HepG2 (cell line): ENCODE measurements around the gene SLC22A7. TPM values are rescaled to one million over a fixed set of nuclear protein-coding genes. Genes with fewer than 3 reads are reported as not detected.
A peak's percentile ranks its signal among the peaks of the same experiment; 100 is the strongest.

Source experiments
- ATF6 ChIP-seq: sonication (generic); formaldehyde crosslinking; conservative IDR thresholded peaks from 2 replicates; pipeline ENCODE4 v1.4.0; 2020; ENCODE audit warnings: missing genetic modification reagents
- ETV6 ChIP-seq: sonication (generic); formaldehyde crosslinking; conservative IDR thresholded peaks from 2 replicates; pipeline ENCODE4 v1.4.0; 2020; ENCODE audit warnings: missing genetic modification reagents
- FUBP1 ChIP-seq: sonication (generic); formaldehyde crosslinking; IDR thresholded peaks from 2 replicates; pipeline ENCODE4 v1.5.1; 2020; ENCODE audit warnings: missing genetic modification reagents, mild to moderate bottlenecking, borderline replicate concordance
- GATA4 ChIP-seq: sonication (generic); IDR thresholded peaks from 2 replicates; pipeline ENCODE4 v1.6.1; 2016; ENCODE audit warnings: antibody characterized with exemption, low read depth, borderline replicate concordance
- MLXIP ChIP-seq: sonication (generic); formaldehyde crosslinking; IDR thresholded peaks from 2 replicates; pipeline ENCODE4 v1.9.0; 2021; ENCODE audit warnings: missing genetic modification reagents, borderline replicate concordance
- NFE2 ChIP-seq: sonication (generic); formaldehyde crosslinking; IDR thresholded peaks from 2 replicates; pipeline ENCODE4 v1.4.0; 2020; ENCODE audit warnings: missing genetic modification reagents
- NFE2L1 ChIP-seq: sonication (generic); formaldehyde crosslinking; IDR thresholded peaks from 2 replicates; pipeline ENCODE4 v1.4.0; 2020; ENCODE audit warnings: missing genetic modification reagents, mild to moderate bottlenecking, borderline replicate concordance
- PITX1 ChIP-seq: sonication (generic); formaldehyde crosslinking; IDR thresholded peaks from 2 replicates; pipeline ENCODE4 v1.5.1; 2020; ENCODE audit warnings: mild to moderate bottlenecking, missing genetic modification reagents
- RCOR2 ChIP-seq: IDR thresholded peaks from 2 replicates; pipeline ENCODE4 v1.6.1; 2016; ENCODE audit warnings: missing biosample characterization, missing genetic modification reagents
- SIX1 ChIP-seq: sonication (generic); formaldehyde crosslinking; IDR thresholded peaks from 2 replicates; pipeline ENCODE4 v1.4.0; 2020; ENCODE audit warnings: missing genetic modification reagents, borderline replicate concordance
- TMF1 ChIP-seq: sonication (generic); formaldehyde crosslinking; IDR thresholded peaks from 2 replicates; pipeline ENCODE4 v1.8.1; 2022; ENCODE audit warnings: low read depth, missing genetic modification reagents
- ZBTB20 ChIP-seq: sonication (generic); formaldehyde crosslinking; IDR thresholded peaks from 2 replicates; pipeline ENCODE4 v1.8.1; 2023; ENCODE audit warnings: missing genetic modification reagents, low read depth, mild to moderate bottlenecking, borderline replicate concordance
- ZBTB42 ChIP-seq: sonication (generic); formaldehyde crosslinking; IDR thresholded peaks from 2 replicates; pipeline ENCODE4 v1.5.0; 2020; ENCODE audit warnings: mild to moderate bottlenecking, missing genetic modification reagents
- ZFP36L1 ChIP-seq: sonication (generic); formaldehyde crosslinking; IDR thresholded peaks from 2 replicates; pipeline ENCODE4 v1.8.0; 2022; ENCODE audit warnings: mild to moderate bottlenecking, missing genetic modification reagents, moderate library complexity
- ZFP41 ChIP-seq: sonication (generic); formaldehyde crosslinking; IDR thresholded peaks from 2 replicates; pipeline ENCODE4 v1.4.0; 2020; ENCODE audit warnings: mild to moderate bottlenecking, missing genetic modification reagents, borderline replicate concordance
- ZNF224 ChIP-seq: sonication (generic); formaldehyde crosslinking; IDR thresholded peaks from 2 replicates; pipeline ENCODE4 v1.5.0; 2020; ENCODE audit warnings: mild to moderate bottlenecking, missing genetic modification reagents
- ZNF329 ChIP-seq: sonication (generic); formaldehyde crosslinking; IDR thresholded peaks from 2 replicates; pipeline ENCODE4 v1.9.0; 2021; ENCODE audit warnings: low read depth, mild to moderate bottlenecking, missing genetic modification reagents
- ZNF343 ChIP-seq: sonication (generic); formaldehyde crosslinking; IDR thresholded peaks from 2 replicates; pipeline ENCODE4 v1.4.0; 2020; ENCODE audit warnings: mild to moderate bottlenecking, missing genetic modification reagents
- ZNF431 ChIP-seq: sonication (generic); formaldehyde crosslinking; IDR thresholded peaks from 2 replicates; pipeline ENCODE4 v1.9.0; 2022; ENCODE audit warnings: missing genetic modification reagents, low read depth, mild to moderate bottlenecking, borderline replicate concordance
- ZNF776 ChIP-seq: sonication (generic); formaldehyde crosslinking; IDR thresholded peaks from 2 replicates; pipeline ENCODE4 v1.4.0; 2020; ENCODE audit warnings: mild to moderate bottlenecking, missing genetic modification reagents
- ZNF839 ChIP-seq: sonication (generic); formaldehyde crosslinking; IDR thresholded peaks from 2 replicates; pipeline ENCODE4 v1.4.0; 2020; ENCODE audit warnings: missing genetic modification reagents, mild to moderate bottlenecking, borderline replicate concordance
- polyA plus RNA-seq, 8 experiments: library from polyadenylated mRNA; depleted of rRNA in 3 of 8; stranded (reverse) in 7 of 8; unstranded in 1 of 8; fragments of >200 nt; fragmentation: Illumina TruSeq in 4 of 8; extraction: Trizol in 4 of 8; gene quantifications; 2 replicates each; pipeline versions ENCODE4 v1.2.1 to v1.2.3, GENCODE V29; 2011 to 2016; ENCODE audit warnings: low read depth in 4 of 8, missing spikeins in 1 of 8, mixed read lengths in 1 of 8; ENCODE audit not compliant: insufficient read depth in 1 of 8
- total RNA-seq, 5 experiments: library from RNA; depleted of rRNA; stranded (reverse); fragments of >200 nt; fragmentation: Illumina TruSeq; extraction: Trizol; gene quantifications; 2 replicates each; pipeline ENCODE4 v1.2.3, GENCODE V29; 2016; ENCODE audit warnings: low read depth in 1 of 5
- TF ChIP-seq, protein P1 (sequence below): sonication (generic); formaldehyde crosslinking; IDR thresholded peaks from 2 replicates; pipeline ENCODE4 v1.5.0; 2020; ENCODE audit warnings: missing genetic modification reagents

The SLC22A7 gene
- total and polyA plus RNA-seq, 2 of the 13 experiments (the other 11 are each of a cell fraction or from before 2014, with no cell fraction given): 5.3 to 22.6 TPM

DNA sequence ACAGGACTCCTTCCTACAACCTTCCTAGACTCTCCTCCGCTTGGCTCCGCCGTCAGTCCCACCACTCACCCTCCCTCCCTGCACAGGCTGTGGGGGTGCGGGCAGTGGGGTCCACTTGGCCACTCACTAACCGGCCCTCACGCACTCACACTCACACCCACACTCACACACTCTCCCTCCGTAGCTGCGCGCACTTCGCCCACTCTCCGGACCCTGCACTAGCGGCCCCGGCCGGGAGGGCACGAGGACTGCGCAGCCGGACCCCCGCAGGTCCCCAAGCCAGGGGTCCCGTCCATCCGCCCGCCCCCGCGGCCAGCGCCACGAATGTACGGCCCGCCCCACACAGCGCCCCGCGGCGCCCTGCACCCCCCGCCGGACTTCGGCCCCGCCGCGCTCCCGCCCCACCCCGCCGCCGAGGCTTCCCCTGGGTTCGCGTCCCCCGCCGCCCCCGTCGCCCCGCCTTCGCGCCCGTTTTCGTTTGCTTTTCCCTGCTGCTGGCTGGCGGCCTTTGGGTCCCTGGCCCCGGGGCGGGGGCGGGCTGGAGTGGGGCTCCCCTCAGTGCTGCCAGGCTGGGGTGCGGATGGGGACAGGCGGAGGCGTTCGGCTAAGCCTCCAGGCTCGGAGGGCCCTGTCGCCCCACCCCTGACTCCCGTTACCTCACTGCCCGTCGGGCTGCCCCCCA lies 23.0 kb upstream of the SLC22A7 start (continued):
- TF ChIP-seq ETV6 (0 out of 2 replicates have a peak, but pooled peaks have one; percentile 33), ATF6 (CRISPR knock-in tag) (no peak), GATA4 (no peak), ZBTB20 (CRISPR knock-in tag) (peak; percentile 47; the same call in 1 of the 2 replicates), ZFP36L1 (CRISPR knock-in tag) (no peak), MLXIP (CRISPR knock-in tag) (peak; percentile 76; the same call in 1 of the 2 replicates), PITX1 (CRISPR knock-in tag) (peak; percentile 60; the same call in 1 of the 2 replicates), FUBP1 (CRISPR knock-in tag) (no peak), TMF1 (CRISPR knock-in tag) (peak; percentile 88), SIX1 (CRISPR knock-in tag) (no peak), NFE2L1 (CRISPR knock-in tag) (no peak), ZFP41 (no peak), ZNF431 (peak; percentile 62; the same call in 1 of the 2 replicates), ZBTB42 (CRISPR knock-in tag) (no peak), ZNF343 (CRISPR knock-in tag) (peak; percentile 90), NFE2 (no peak), RCOR2 (CRISPR knock-in tag) (no peak), ZNF329 (peak; percentile 69; the same call in 1 of the 2 replicates), ZNF224 (CRISPR knock-in tag) (0 out of 2 replicates have a peak, but pooled peaks have one; percentile 30), ZNF776 (CRISPR knock-in tag) (peak; percentile 83), ZNF839 (CRISPR knock-in tag) (no peak; the same call in 1 of the 2 replicates)
- TF ChIP-seq, protein P1, sequence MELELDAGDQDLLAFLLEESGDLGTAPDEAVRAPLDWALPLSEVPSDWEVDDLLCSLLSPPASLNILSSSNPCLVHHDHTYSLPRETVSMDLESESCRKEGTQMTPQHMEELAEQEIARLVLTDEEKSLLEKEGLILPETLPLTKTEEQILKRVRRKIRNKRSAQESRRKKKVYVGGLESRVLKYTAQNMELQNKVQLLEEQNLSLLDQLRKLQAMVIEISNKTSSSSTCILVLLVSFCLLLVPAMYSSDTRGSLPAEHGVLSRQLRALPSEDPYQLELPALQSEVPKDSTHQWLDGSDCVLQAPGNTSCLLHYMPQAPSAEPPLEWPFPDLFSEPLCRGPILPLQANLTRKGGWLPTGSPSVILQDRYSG (CRISPR knock-in tag): no peak
